Ovary (tissue), 9 donors: ENCODE data around the gene OCEL1. TPM values are rescaled to one million over a fixed set of nuclear protein-coding genes. Genes with fewer than 3 reads are reported as not detected.
A peak's percentile ranks its signal among the peaks of the same experiment; 100 is the strongest.

Experiments used
- DNase-seq, 5 donors: peaks; one replicate each; pipeline ENCODE4 v3.0.0-alpha.2; 2019 to 2020
- H3K27ac ChIP-seq, 2 donors: fragments of 200-600 bp; one replicate each; pipeline versions ENCODE4 v1.5.1 to v1.8.0; 2019 to 2022
- H3K27me3 ChIP-seq: fragments of 200-600 bp; one replicate; pipeline ENCODE4 v1.8.0; 2022
- H3K36me3 ChIP-seq: fragments of 200-600 bp; sonication (generic); one replicate; pipeline ENCODE4 v1.5.1; 2019
- H3K4me1 ChIP-seq: one replicate; pipeline ENCODE4 v1.8.1; 2013; ENCODE audit warnings: mild to moderate bottlenecking, moderate library complexity; ENCODE audit not compliant: insufficient read depth
- H3K4me3 ChIP-seq: fragments of 200-600 bp; sonication (generic); one replicate; pipeline ENCODE4 v1.5.1; 2017
- H3K9me3 ChIP-seq, 2 donors: fragments of 200-600 bp in 1 of 2; sonication (generic) in 1 of 2; one replicate each; pipeline versions ENCODE4 v1.5.1 to v1.8.1; 2013 to 2019; ENCODE audit warnings: mild to moderate bottlenecking in 1 of 2, moderate library complexity in 1 of 2
- CTCF ChIP-seq, 3 donors: fragments of 450-650 bp in 2 of 3; fragments of 200-600 bp in 1 of 3; IDR thresholded peaks; one replicate each; pipeline versions ENCODE4 v1.5.1 to v1.8.0; 2016 to 2022; ENCODE audit warnings: antibody characterized with exemption in 3 of 3, mild to moderate bottlenecking in 1 of 3
- EP300 ChIP-seq: sonication (generic); formaldehyde crosslinking; IDR thresholded peaks from one replicate; pipeline ENCODE4 v1.6.1; 2017; ENCODE audit warnings: antibody characterized with exemption
- POLR2A ChIP-seq: fragments of 450-650 bp; IDR thresholded peaks from one replicate; pipeline ENCODE4 v1.6.1; 2017; ENCODE audit warnings: antibody characterized with exemption, mild to moderate bottlenecking, moderate library complexity
- WGBS, 3 donors: extraction: QIAGEN DNeasy Blood & Tissue Kit in 1 of 3; methylation state at CpG; one replicate each; pipeline versions ENCODE4 v1.1.5 to v1.1.7; 2013 to 2017; 5-methylcytosine and 5-hydroxymethylcytosine counted together
- intact Hi-C, 4 donors: fragments of 100-400 bp; cut with DNase I; formaldehyde crosslinking; loops; one replicate each; pipeline versions ENCODE4 v1.11.0 to v1.15.1; 2022 to 2023
- polyA plus RNA-seq, 2 donors: library from polyadenylated mRNA; stranded (reverse); fragments of 200-250 nt in 1 of 2; fragments of 350-450 nt in 1 of 2; fragmentation: Illumina TruSeq in 1 of 2; extraction: RNeasy Lipid Tissue Mini Kit (QIAGEN cat#74804) in 1 of 2; gene quantifications; one replicate each; pipeline ENCODE4 v1.2.3, GENCODE V29; 2013 to 2014
- total RNA-seq, 7 donors: library from RNA; depleted of rRNA in 2 of 7; stranded (reverse); fragments of >200 nt in 2 of 7; fragmentation: NEBNext Ultra II Directional in 3 of 7; extraction: Animal tissue kit (Norgen Biotek cat#: 25700) in 3 of 7; gene quantifications; one replicate each; pipeline versions ENCODE4 v1.1.0 to v1.2.4, GENCODE V29; 2016 to 2023
- donor health status: DM: no; HTN: no; CAD: no; lungs with moderate emphysema.
- donor health status: DM: no; HTN: no; CAD: no.
- donor health status: Bipolar disorder and iron deficiency.
- donor health status: DM: yes; HTN: yes; CAD: no.
- donor health status: DM: no; HTN: no; CAD: no.
- donor health status: DM: yes; HTN: yes; CAD: no.

OCEL1 gene
- total and polyA plus RNA-seq, 9 donors = 6.4 to 39.8 (median 18.6) TPM

GRCh38 chr19:17259118-17259780 is 33.2 kb downstream of the OCEL1 start:
- no peaks in the 10 kb centered on the region for H3K27me3 ChIP-seq
- H3K4me1 ChIP-seq = no peaks in the 10 kb centered on the region
- no peaks in the 10 kb centered on the region for H3K9me3 ChIP-seq
- intact Hi-C loops = no loop called here
- H3K4me3 ChIP-seq = no peak overlapping the region
- H3K36me3 ChIP-seq = no peaks in the 10 kb centered on the region
- TF ChIP-seq POLR2A = no peak
- TF ChIP-seq CTCF (IDR thresholded peaks at IDR 0.05) = no peak
- TF ChIP-seq EP300 = no peak
- no peak for DNase-seq
- WGBS, 3 donors = 88 to 92% (median 91%) methylated on average over 9 of the region's 9 CpGs
- no peak overlapping the region for H3K27ac ChIP-seq

- Histone ChIP-seq H3K4me1 (no peaks in the 10 kb centered on the region), H3K27ac (no peak overlapping the region), H3K36me3 (no peaks in the 10 kb centered on the region), H3K27me3 (no peaks in the 10 kb centered on the region), H3K9me3 (no peaks in the 10 kb centered on the region), H3K4me3 (no peak overlapping the region)
- no peak for DNase-seq
- WGBS, 3 donors = 14 to 58% (median 43%) methylated on average over 1 of the region's 1 CpG
- intact Hi-C loops = no loop called here
- TF ChIP-seq POLR2A (no peak), CTCF (IDR thresholded peaks at IDR 0.05) (no peak), EP300 (no peak)
Observed at GRCh38 chr19:17259934-17260333, 33.9 kb downstream of the OCEL1 start.

GRCh38 chr19:17260842-17261325 is 34.9 kb downstream of the OCEL1 start:
- intact Hi-C loops = no loop called here
- DNase-seq = peak; percentile 56 to 80 (median 78)
- H3K27ac ChIP-seq = no peak overlapping the region
- H3K9me3 ChIP-seq = no peaks in the 10 kb centered on the region
- no peaks in the 10 kb centered on the region for H3K36me3 ChIP-seq
- no peaks in the 10 kb centered on the region for H3K27me3 ChIP-seq
- no peak overlapping the region for H3K4me3 ChIP-seq
- 18 to 23% (median 19%) methylated on average over 15 of the region's 15 CpGs for WGBS, 3 donors
- TF ChIP-seq POLR2A (no peak), CTCF (IDR thresholded peaks at IDR 0.05) (peak; percentile 48 to 77 (median 63))
- no peaks in the 10 kb centered on the region for H3K4me1 ChIP-seq

GRCh38 chr19:17262557-17262956 is 36.5 kb downstream of the OCEL1 start:
- 35 to 49% (median 47%) methylated on average over 15 to 16 of the region's 16 CpGs for WGBS, 3 donors
- H3K4me1 ChIP-seq = no peaks in the 10 kb centered on the region
- no peak overlapping the region for H3K4me3 ChIP-seq
- no peak overlapping the region for H3K27ac ChIP-seq
- no peaks in the 10 kb centered on the region for H3K9me3 ChIP-seq
- no peaks in the 10 kb centered on the region for H3K27me3 ChIP-seq
- no peak for DNase-seq
- intact Hi-C loops = no loop called here
- TF ChIP-seq EP300 (no peak), POLR2A (no peak), CTCF (IDR thresholded peaks at IDR 0.05) (no peak)
- H3K36me3 ChIP-seq = no peaks in the 10 kb centered on the region
